Measurements from ENCODE around the gene SPRED1. TPM values are rescaled to one million over a fixed set of nuclear protein-coding genes. Genes with fewer than 3 reads are reported as not detected.
"Not testable (repeated sequence)": the region's sequence is repeated elsewhere in the genome, so short reads cannot be mapped to it uniquely, and the experiment has no call there.

Gene SPRED1
- total RNA-seq, 1 experiment from 2014 or later, result 29.6 TPM

DNA sequence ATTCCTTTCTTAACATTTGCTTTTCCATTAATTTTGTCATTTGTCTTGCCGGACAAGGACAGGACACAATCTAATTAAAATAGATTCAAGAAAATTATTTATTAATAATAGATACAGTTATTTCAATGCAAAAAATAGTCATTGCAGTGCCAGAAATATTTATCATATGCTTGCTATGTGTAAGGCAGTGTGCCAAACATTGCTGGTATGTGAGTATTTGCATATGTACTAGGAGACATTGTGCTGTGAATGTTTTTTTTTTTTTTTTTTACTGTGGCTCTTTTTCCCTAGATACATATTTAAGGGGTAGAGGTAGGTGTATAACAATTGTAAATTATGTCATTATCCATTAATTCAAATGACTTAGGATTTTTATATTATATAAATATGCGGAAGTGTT, 23.3 kb downstream of the SPRED1 start:
- TF ChIP-seq POLR2AphosphoS5 (IDR thresholded peaks at IDR 0.05; ENCODE audit: low read depth, low read length) (no peak), TCF7L2 (IDR thresholded peaks at IDR 0.05; ENCODE audit: low read depth, low read length) (no peak)
- no TSS peak for BruUV-seq (replicated peaks)
- Histone ChIP-seq H3K9me3 (ENCODE audit: control insufficient read depth, insufficient read depth, low read depth, low read length) (no peaks in the 10 kb centered on the region), H3K4me1 (ENCODE audit: control insufficient read depth, insufficient read depth, low read length) (no peaks in the 10 kb centered on the region), H3K36me3 (ENCODE audit: control insufficient read depth, insufficient read depth, low read length) (no peaks in the 10 kb centered on the region), H3K27me3 (ENCODE audit: control insufficient read depth, insufficient read depth, low read length) (no peaks in the 10 kb centered on the region), H3K27ac (ENCODE audit: low read length) (no peak overlapping the region), H3K4me3 (ENCODE audit: low read depth in 2 of 2, low read length in 2 of 2) (no peak overlapping the region)
- CTCF ChIA-PET, result no interaction called here
- no peak for ATAC-seq
- intact Hi-C loops (cut with micrococcal nuclease; ENCODE audit: unreplicated experiment), result no loop called here
- in situ Hi-C loops (cut with HindIII; ENCODE audit: low pct_unique_long_range_greater_than_20kb, low sequenced_read_pairs), result no loop called here
- POLR2A ChIA-PET, result interaction anchor here (0.6 kb wide), 1 partner anchor 1316 kb away, joined by 4 read pairs; no protein-coding TSS in a partner anchor
- DNase-seq (ENCODE audit: low read depth, low spot score), result no peak

DNA sequence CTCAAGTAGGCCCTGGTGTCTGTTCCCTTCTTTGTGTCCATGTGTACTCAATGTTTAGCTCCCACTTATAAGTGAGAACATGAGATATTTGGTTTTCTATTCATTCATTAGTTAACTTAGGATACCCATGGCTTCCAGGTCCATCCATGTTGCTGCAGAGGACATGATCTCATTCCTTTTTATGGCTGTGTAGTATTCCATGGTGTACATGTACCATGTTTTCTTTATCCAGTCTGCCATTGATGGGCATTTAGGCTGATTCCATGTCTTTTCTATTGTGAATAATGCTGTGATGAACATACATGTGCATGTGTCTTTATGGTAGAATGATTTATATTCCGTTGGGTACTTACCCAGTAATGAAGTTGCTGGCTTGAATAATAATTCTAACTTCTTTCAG, 24.6 kb downstream of the SPRED1 start:
- ATAC-seq; H3K9me3 ChIP-seq (ENCODE audit: control insufficient read depth, insufficient read depth, low read depth, low read length); H3K27me3 ChIP-seq (ENCODE audit: control insufficient read depth, insufficient read depth, low read length); intact Hi-C loops (cut with micrococcal nuclease; ENCODE audit: unreplicated experiment); in situ Hi-C loops (cut with HindIII; ENCODE audit: low pct_unique_long_range_greater_than_20kb, low sequenced_read_pairs); H3K27ac ChIP-seq (ENCODE audit: low read length); H3K4me1 ChIP-seq (ENCODE audit: control insufficient read depth, insufficient read depth, low read length); POLR2A ChIA-PET; DNase-seq (ENCODE audit: low read depth, low spot score); CTCF ChIA-PET; H3K4me3 ChIP-seq (ENCODE audit: low read depth in 2 of 2, low read length in 2 of 2); BruUV-seq (replicated peaks); H3K36me3 ChIP-seq (ENCODE audit: control insufficient read depth, insufficient read depth, low read length): not testable (repeated sequence)

DNA sequence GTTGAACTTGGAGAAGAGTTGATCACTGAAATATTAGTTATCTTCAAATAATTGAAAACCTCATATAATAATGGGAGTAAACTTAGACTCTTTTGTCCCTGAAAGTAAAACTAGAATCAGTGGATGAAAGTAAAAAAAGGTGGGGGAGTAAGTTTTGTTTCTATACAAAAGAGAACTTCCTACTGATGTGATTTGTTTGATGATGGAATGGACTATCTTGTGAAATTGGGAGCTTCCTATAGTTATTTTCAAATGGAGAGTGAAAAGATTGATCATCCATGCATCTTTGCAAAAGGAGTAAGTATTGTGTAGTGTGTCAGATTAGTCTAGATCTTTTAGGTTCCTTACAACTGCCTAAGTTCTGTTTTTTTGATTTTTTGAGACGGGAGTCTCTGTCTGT, 28.4 kb downstream of the SPRED1 start:
- H3K27me3 ChIP-seq (ENCODE audit: control insufficient read depth, insufficient read depth, low read length), result no peaks in the 10 kb centered on the region
- ATAC-seq (no peak), DNase-seq (ENCODE audit: low read depth, low spot score) (no peak)
- intact Hi-C loops (cut with micrococcal nuclease; ENCODE audit: unreplicated experiment), result no loop called here
- no peak for TF ChIP-seq POLR2AphosphoS5 (IDR thresholded peaks at IDR 0.05; ENCODE audit: low read depth, low read length)
- TF ChIP-seq SIN3A (IDR thresholded peaks at IDR 0.05; ENCODE audit: borderline replicate concordance, insufficient read depth, low read depth, low read length), result no peak
- TF ChIP-seq TCF7L2 (IDR thresholded peaks at IDR 0.05; ENCODE audit: low read depth, low read length), result no peak
- TF ChIP-seq, protein P1, sequence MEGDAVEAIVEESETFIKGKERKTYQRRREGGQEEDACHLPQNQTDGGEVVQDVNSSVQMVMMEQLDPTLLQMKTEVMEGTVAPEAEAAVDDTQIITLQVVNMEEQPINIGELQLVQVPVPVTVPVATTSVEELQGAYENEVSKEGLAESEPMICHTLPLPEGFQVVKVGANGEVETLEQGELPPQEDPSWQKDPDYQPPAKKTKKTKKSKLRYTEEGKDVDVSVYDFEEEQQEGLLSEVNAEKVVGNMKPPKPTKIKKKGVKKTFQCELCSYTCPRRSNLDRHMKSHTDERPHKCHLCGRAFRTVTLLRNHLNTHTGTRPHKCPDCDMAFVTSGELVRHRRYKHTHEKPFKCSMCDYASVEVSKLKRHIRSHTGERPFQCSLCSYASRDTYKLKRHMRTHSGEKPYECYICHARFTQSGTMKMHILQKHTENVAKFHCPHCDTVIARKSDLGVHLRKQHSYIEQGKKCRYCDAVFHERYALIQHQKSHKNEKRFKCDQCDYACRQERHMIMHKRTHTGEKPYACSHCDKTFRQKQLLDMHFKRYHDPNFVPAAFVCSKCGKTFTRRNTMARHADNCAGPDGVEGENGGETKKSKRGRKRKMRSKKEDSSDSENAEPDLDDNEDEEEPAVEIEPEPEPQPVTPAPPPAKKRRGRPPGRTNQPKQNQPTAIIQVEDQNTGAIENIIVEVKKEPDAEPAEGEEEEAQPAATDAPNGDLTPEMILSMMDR (IDR thresholded peaks at IDR 0.05), result no peak
- TF ChIP-seq, protein P2, sequence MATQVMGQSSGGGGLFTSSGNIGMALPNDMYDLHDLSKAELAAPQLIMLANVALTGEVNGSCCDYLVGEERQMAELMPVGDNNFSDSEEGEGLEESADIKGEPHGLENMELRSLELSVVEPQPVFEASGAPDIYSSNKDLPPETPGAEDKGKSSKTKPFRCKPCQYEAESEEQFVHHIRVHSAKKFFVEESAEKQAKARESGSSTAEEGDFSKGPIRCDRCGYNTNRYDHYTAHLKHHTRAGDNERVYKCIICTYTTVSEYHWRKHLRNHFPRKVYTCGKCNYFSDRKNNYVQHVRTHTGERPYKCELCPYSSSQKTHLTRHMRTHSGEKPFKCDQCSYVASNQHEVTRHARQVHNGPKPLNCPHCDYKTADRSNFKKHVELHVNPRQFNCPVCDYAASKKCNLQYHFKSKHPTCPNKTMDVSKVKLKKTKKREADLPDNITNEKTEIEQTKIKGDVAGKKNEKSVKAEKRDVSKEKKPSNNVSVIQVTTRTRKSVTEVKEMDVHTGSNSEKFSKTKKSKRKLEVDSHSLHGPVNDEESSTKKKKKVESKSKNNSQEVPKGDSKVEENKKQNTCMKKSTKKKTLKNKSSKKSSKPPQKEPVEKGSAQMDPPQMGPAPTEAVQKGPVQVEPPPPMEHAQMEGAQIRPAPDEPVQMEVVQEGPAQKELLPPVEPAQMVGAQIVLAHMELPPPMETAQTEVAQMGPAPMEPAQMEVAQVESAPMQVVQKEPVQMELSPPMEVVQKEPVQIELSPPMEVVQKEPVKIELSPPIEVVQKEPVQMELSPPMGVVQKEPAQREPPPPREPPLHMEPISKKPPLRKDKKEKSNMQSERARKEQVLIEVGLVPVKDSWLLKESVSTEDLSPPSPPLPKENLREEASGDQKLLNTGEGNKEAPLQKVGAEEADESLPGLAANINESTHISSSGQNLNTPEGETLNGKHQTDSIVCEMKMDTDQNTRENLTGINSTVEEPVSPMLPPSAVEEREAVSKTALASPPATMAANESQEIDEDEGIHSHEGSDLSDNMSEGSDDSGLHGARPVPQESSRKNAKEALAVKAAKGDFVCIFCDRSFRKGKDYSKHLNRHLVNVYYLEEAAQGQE (IDR thresholded peaks at IDR 0.05; ENCODE audit: insufficient read depth in 1 of 2, low read depth in 2 of 2, low read length in 1 of 2), result no peak
- no TSS peak for BruUV-seq (replicated peaks)
- H3K27ac ChIP-seq (ENCODE audit: low read length), result no peak overlapping the region
- no peak overlapping the region for H3K4me3 ChIP-seq (ENCODE audit: low read depth in 2 of 2, low read length in 2 of 2)
- POLR2A ChIA-PET, result no interaction called here
- CTCF ChIA-PET, result no interaction called here
- no peaks in the 10 kb centered on the region for H3K36me3 ChIP-seq (ENCODE audit: control insufficient read depth, insufficient read depth, low read length)
- in situ Hi-C loops (cut with HindIII; ENCODE audit: low pct_unique_long_range_greater_than_20kb, low sequenced_read_pairs), result no loop called here
- H3K9me3 ChIP-seq (ENCODE audit: control insufficient read depth, insufficient read depth, low read depth, low read length), result no peaks in the 10 kb centered on the region
- H3K4me1 ChIP-seq (ENCODE audit: control insufficient read depth, insufficient read depth, low read length), result no peaks in the 10 kb centered on the region

All from Panc1 (cell line).